Measurements from ENCODE around the gene TRIM46. TPM values are rescaled to one million over a fixed set of nuclear protein-coding genes. Genes with fewer than 3 reads are reported as not detected.

The TRIM46 gene
- total and polyA plus RNA-seq, 2 experiments from 2014 or later: 8.1 to 15.4 TPM

DNA sequence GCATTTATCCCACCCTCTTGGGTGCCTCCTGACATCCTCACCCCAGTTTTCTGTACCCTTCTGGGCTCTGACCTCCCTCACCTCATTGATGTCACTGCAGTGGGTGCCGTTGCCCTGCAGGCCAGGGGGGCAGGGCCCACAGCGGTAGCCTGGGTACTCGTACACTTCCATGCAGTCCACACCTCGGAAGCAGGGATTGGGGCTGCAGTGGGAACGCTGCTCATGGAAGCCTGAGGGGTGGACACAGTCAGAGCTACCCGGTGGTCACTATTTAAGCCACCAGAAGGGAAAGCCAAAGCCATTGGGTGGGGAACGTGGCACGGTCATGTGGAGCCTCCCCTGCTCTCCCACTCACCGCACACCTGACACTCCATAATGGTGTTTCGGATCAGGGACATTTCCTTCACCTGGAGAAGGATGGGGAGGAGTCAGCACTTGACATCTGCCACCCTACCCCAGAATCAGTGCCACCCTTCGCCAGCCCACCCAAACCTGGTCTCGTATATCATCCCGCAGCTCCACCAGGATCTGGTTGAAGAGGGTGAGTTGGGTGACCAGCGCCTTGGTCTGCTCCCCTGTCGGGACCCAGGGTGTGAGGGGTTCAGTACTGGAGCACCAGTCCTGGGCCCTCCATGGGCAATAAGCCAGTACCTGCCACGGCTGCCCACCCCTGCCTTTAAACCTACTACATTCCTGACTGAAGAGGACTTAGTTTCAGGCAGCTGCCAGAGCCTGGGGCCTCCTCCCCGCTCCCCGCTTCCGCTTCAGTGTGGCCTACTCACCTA, 29.3 kb downstream of the TRIM46 start:
- Histone ChIP-seq H2AFZ (no peak overlapping the region), H3K4me2 (no peak overlapping the region), H3K9me2 (ENCODE audit: insufficient read depth) (no peaks in the 10 kb centered on the region), H3F3A (replicated peaks; ENCODE audit: low read depth) (peaks cover 55% of the 10 kb centered on the region), H3K4me3 (no peak overlapping the region), H4K20me1 (replicated peaks; ENCODE audit: insufficient read depth) (peaks cover 33% of the 10 kb centered on the region), H3K27ac (ENCODE audit: low read depth) (no peak overlapping the region), H3K79me2 (replicated peaks; ENCODE audit: insufficient read depth) (peaks cover 3% of the 10 kb centered on the region; the same call in 1 of the 2 replicates), H3K4me1 (ENCODE audit: insufficient read depth) (peaks cover 11% of the 10 kb centered on the region), H3K27me3 (ENCODE audit: insufficient read depth) (peaks cover 6% of the 10 kb centered on the region; the same call in 1 of the 2 replicates), H3K36me3 (ENCODE audit: insufficient read depth) (peaks cover 40% of the 10 kb centered on the region)
- Mint-ChIP-seq H3K4me3 (no peak overlapping the region; the same call in 2 of the 3 replicates), H3K9me3 (no peaks in the 10 kb centered on the region), H3K4me1 (peaks cover 27% of the 10 kb centered on the region), H3K27me3 (ENCODE audit: insufficient read depth, low read depth, poor library complexity) (peaks cover 60% of the 10 kb centered on the region), H3K36me3 (ENCODE audit: low read depth) (peaks cover 67% of the 10 kb centered on the region), H3K27ac (no peak overlapping the region)
- no peak for TF ChIP-seq ZNF114 (CRISPR knock-in tag; IDR thresholded peaks at IDR 0.05)
- TF ChIP-seq, protein P1, sequence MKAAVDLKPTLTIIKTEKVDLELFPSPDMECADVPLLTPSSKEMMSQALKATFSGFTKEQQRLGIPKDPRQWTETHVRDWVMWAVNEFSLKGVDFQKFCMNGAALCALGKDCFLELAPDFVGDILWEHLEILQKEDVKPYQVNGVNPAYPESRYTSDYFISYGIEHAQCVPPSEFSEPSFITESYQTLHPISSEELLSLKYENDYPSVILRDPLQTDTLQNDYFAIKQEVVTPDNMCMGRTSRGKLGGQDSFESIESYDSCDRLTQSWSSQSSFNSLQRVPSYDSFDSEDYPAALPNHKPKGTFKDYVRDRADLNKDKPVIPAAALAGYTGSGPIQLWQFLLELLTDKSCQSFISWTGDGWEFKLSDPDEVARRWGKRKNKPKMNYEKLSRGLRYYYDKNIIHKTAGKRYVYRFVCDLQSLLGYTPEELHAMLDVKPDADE (IDR thresholded peaks at IDR 0.05): no peak
- TF ChIP-seq, protein P2, sequence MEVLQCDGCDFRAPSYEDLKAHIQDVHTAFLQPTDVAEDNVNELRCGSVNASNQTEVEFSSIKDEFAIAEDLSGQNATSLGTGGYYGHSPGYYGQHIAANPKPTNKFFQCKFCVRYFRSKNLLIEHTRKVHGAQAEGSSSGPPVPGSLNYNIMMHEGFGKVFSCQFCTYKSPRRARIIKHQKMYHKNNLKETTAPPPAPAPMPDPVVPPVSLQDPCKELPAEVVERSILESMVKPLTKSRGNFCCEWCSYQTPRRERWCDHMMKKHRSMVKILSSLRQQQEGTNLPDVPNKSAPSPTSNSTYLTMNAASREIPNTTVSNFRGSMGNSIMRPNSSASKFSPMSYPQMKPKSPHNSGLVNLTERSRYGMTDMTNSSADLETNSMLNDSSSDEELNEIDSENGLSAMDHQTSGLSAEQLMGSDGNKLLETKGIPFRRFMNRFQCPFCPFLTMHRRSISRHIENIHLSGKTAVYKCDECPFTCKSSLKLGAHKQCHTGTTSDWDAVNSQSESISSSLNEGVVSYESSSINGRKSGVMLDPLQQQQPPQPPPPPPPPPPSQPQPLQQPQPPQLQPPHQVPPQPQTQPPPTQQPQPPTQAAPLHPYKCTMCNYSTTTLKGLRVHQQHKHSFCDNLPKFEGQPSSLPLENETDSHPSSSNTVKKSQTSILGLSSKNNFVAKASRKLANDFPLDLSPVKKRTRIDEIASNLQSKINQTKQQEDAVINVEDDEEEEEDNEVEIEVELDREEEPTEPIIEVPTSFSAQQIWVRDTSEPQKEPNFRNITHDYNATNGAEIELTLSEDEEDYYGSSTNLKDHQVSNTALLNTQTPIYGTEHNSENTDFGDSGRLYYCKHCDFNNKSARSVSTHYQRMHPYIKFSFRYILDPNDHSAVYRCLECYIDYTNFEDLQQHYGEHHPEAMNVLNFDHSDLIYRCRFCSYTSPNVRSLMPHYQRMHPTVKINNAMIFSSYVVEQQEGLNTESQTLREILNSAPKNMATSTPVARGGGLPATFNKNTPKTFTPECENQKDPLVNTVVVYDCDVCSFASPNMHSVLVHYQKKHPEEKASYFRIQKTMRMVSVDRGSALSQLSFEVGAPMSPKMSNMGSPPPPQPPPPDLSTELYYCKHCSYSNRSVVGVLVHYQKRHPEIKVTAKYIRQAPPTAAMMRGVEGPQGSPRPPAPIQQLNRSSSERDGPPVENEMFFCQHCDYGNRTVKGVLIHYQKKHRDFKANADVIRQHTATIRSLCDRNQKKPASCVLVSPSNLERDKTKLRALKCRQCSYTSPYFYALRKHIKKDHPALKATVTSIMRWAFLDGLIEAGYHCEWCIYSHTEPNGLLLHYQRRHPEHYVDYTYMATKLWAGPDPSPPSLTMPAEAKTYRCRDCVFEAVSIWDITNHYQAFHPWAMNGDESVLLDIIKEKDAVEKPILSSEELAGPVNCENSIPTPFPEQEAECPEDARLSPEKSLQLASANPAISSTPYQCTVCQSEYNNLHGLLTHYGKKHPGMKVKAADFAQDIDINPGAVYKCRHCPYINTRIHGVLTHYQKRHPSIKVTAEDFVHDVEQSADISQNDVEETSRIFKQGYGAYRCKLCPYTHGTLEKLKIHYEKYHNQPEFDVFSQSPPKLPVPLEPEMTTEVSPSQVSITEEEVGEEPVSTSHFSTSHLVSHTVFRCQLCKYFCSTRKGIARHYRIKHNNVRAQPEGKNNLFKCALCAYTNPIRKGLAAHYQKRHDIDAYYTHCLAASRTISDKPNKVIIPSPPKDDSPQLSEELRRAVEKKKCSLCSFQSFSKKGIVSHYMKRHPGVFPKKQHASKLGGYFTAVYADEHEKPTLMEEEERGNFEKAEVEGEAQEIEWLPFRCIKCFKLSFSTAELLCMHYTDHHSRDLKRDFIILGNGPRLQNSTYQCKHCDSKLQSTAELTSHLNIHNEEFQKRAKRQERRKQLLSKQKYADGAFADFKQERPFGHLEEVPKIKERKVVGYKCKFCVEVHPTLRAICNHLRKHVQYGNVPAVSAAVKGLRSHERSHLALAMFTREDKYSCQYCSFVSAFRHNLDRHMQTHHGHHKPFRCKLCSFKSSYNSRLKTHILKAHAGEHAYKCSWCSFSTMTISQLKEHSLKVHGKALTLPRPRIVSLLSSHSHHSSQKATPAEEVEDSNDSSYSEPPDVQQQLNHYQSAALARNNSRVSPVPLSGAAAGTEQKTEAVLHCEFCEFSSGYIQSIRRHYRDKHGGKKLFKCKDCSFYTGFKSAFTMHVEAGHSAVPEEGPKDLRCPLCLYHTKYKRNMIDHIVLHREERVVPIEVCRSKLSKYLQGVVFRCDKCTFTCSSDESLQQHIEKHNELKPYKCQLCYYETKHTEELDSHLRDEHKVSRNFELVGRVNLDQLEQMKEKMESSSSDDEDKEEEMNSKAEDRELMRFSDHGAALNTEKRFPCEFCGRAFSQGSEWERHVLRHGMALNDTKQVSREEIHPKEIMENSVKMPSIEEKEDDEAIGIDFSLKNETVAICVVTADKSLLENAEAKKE (CRISPR knock-in tag; IDR thresholded peaks at IDR 0.05): no peak
- no peak for TF ChIP-seq POLR2AphosphoS5 (IDR thresholded peaks at IDR 0.05; ENCODE audit: low read depth)
- TF ChIP-seq EZH2phosphoT487 (IDR thresholded peaks at IDR 0.05; ENCODE audit: unreplicated experiment): no peak
- TF ChIP-seq EZH2 (IDR thresholded peaks at IDR 0.05; ENCODE audit: low read depth, unreplicated experiment): no peak
- DNase-seq (ENCODE audit: low spot score) (no peak), ATAC-seq (no peak)

All from GM23338 (cell line).